GM19463 (cell line): Measurements from ENCODE around the gene KRT28.
"Not testable (repeated sequence)": the region's sequence is repeated elsewhere in the genome, so short reads cannot be mapped to it uniquely, and the experiment has no call there.

ENCODE experiments used
- ATAC-seq: cut with Tn5 transposase; IDR thresholded peaks from one replicate; pipeline ENCODE4 v1.9.1; 2021; ENCODE audit warnings: mild to moderate bottlenecking, moderate library complexity; ENCODE audit not compliant: unreplicated experiment

The KRT28 gene

DNA sequence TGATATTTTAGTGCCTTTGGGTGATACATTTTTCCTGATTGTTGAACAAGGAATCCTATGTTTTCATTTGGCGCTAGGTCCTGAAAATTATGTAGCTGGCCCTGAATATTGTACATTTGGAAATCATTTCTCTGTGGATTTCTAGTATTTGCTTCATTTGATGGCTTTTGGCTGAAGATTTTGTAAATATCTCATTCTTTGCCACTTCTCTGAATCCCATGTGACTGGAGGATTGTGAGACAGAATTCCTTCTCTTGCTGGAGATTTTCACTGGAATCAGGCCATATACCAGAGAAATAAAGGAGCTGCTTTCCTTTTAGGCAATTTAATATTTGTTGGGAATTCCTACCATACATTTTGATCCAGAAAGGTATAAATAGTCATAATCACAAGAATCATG lies 8.6 kb downstream of the KRT28 start:
- ATAC-seq = no peak

DNA sequence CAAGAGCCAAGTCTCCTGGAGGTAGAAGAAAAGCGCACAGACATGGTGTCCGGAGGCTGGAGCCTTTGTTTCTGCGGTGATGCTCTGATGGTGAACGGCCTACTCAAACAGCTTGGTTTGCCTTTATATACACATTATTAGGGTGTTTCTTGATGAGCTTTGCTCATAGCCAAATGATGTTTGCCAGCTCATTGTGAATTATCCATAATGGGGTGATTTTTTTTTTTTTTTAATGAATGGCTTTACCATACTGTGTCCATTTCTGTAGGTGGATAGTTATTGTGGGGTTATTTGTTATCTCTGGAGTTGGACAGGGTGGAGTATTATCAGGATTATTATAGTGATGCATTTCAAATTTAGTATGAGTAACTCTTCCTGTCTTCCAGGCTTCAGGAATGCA lies 17.3 kb downstream of the KRT28 start, which contains the start of gene KRT27:
Gene KRT27 (minus strand): TSS at position 101 of the 400 bp plus-strand sequence. CDS start 57 bp downstream, at position 44.
- ATAC-seq = no peak

DNA sequence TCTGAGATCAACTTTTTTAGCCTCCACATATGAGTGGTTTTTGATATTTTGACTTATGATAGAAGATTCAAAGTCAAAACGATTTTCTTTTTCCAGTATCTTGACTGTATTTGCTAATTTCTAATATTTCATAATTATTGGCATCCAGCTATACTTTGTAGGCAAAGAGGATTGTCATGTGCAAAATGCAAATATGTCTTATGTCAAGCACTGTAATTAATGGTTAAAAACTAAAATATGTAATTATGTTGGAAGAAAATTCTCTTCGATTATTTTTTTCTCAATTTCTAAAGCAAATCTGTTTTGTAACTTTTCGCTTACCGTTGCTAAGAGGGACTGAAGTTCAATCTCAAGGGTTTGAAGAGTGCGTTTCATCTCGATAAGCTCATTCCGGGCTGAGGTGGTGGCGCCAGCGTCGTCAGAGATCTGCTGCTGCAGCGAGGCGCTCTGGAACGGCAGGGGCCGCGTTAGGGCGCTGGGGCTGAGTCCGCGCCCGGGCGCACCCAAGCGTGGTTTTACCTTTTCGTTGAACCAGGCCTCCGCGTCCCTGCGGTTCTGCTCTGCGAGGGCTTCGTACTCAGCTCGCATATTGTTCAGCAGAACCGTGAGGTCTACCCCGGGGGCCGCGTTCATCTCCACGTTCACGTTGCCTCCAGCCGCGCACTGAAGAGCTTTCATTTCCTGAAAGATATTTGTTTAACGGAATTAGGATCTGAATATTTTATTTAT lies 20.4 kb downstream of the KRT28 start:
- ATAC-seq = no peak

DNA sequence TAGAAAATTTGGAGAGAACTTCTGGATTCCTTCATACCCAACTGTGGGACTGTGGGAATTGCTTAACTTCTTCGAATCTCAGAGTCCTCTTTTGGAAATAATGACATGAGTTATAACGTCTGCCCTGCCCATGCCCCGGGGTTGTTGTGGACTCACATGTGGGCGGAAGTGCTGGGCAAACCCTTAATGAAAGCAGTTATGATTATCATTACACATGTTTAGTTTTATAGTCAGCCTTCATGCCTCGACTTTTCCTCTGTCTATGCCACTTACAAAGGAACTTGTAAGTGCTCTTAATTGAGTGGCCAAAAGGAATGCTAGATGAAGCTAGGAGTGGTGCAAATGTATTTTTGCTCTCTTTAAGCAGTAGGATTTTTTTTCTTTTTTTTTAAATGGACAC lies 21.3 kb downstream of the KRT28 start:
- no peak for ATAC-seq

DNA sequence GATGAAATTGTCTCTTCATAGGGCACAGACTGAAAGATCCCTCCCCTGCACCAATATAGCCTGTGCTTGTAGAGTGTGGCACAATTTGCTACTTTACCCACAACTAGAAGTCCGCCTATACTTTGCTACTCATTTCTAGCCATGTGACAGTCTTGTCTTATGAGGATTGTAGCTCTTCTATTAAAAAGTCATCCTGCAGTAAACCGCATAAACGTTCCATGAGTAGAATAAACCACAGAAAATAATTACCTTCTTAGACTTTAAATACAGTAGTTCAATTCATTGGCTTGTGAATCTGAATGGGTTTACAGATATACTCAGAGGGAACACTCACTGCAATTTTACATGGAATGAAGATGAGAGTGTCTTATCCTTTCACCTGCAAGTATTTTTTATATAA lies 21.8 kb downstream of the KRT28 start:
- ATAC-seq = no peak

DNA sequence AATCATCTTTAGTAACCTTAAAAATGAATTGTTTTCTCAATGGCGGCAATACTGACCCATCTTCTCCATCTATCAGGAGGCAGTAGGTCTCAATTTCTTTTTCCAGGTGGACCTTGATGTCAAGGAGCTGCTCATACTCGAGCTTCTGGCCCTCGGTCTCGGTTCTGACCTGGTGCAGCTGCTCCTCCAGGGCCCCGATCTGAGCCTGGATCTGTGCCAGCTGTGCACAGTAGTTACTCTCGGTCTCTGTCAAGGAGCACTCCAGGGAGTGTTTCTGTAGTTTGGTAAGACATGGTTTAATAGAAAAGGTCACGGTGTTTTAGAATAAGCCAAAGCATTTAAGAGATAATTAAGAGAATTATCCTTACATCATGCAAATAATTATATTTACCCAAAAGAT lies 22.3 kb downstream of the KRT28 start:
- ATAC-seq = no peak

DNA sequence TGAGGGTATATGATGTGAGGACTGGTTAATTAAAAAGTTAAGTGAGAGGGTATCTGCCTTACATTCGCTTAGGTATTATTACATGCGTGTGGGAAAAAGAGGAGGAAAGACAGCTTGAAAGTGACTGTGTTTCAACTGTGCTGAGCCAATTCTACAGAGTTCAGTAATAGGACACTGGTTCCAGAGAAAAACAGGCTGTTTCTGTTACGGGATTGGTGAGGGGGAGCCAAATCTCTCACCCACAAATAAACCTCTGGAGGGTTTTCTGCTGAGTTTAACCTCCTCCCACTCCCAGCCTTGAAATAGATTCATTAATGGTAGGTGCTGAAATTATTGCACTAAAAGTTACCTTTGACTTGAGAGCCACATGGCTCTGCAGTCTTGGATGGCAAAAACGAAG lies 23.8 kb downstream of the KRT28 start:
- no peak for ATAC-seq

DNA sequence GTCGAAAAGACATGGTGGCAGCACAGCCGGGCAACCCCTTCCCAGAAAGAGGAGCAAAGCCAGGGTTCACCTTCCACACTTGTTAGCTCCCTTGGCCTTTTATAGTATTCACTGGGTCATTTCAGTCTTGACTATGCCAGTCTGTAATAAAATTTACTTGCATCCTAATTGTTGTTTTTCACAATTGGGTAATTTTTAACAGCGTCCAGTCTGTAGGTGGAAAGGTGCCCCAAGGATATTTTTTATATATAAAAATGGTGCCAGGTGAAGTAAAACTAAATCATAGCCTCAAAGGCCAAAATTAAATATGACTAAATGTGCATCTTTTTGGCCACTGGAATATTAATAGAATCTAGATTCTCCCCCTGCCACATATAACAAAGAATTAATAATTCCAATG lies 27.7 kb downstream of the KRT28 start, which contains the start of gene KRT26:
Gene KRT26 (minus strand): TSS at position 101 of the 400 bp plus-strand sequence. CDS start 88 bp downstream, at position 13.
- ATAC-seq = no peak

DNA sequence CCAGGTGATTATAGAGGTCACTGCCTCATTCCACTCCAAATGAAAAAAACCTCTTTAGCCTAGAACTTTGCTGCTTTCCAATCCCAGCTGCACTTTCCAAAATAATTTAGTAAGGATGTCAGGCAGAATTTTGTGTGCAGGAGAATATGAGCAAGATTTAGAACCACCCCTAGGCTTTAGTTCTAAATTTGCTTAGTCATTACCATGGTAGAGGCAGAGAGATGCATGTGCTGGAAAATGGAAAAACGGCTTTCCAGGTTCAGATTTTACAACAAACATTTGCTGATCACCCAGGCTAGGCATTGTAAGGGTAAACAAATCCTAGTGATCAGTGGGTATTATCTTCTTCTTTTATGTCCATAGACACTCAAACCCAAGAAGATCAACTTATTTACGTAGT lies 34.1 kb downstream of the KRT28 start:
- ATAC-seq = no peak

DNA sequence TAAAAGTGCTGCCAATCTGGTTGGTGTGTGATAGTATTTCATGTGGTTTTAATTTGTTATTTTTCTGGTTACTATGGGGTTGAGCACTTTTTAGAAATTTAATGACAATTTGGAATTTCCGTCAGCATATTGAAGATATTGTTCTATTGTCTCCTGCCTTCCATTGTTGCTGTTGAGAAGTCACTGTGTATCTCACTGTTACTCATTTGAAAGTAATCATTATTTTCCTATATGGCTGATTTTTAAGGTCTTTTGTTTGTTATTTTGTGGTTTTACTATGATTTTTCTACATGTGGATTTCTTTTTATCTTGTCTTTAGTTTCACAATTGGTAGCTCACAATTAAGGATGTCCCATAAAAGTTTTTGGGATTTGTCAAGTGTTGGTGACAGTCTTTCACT lies 36.0 kb downstream of the KRT28 start:
- no peak for ATAC-seq

DNA sequence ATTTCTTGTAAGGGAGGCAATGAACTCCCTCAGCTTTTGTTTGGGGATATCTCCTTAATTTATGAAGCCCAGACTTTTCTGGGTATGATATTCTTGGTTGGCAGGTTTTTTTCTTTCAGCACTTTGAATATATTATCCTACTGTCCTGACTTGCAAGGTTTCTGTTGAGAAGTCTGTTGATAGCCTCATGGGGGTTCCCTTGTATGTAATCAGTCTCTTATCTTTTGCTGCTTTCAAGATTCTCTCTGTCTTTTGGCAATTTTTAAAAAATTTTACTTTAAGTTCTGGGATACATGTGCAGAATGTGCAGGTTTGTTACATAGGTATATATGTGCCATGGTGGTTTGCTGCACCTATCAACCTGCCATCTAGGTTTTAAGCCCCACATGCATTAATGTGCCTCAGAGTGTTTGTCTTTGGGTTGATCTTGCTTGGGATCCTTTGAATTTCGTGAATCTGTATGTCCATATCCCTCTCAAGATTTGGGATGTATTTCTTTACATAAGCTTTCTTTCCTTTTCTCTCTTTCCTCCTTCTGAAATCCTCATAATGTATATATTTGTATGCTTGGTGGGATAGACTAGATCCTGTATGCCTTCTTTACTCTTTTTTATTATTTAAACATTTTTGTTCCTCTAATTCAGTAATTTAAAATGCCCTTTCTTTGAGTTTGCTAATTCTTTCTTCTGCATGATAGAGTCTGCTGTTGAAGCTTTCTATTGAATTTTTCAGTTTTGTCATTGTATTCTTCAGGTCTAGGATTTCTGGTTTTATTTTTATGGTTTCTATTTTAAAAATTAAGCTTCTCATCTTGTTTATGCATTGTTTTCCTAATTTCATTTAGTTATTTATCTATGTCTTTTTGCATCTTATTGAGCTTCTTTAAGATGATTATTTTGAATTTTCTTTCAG lies 39.4 kb downstream of the KRT28 start:
- no peak for ATAC-seq

DNA sequence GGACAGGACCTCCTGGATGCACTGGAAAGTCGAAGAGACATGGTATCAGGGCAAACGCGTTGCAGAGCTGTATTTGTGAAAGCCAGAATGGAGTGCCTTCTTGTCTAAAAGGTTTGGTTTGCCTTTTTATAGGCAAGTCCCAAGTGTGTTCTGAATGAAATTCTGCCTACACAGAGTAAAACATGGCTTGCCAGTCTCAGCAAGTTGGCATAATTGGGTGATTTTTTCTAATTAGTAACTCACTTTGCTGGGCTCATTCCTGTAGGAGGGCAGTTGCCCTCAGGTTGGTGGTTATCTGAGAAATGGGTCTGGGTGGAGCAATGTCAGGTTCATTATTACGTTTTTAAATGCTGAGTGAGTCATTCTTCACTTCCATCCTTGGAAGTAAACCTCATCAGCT lies 44.5 kb downstream of the KRT28 start, which contains the start of gene KRT25:
Gene KRT25 (minus strand): TSS at position 101 of the 400 bp plus-strand sequence. CDS start 60 bp downstream, at position 41.
- no peak for ATAC-seq

DNA sequence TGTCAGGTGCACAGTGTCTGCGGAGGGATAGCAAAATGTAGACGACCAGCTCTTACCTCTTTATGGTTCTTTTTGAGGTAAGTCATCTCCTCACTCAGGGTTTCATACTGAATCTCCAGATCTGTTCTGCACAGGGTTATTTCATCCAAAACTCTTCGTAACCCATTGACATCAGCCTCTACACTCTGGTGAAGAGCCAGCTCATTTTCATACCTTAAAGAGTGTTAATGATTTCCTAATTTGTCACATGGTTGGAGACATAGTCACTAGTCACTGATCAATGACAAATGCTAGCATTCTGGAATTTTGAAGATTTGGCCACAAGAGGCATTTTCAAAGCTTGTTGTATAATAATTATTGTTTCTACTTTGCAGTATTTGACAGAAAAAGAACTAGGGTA lies 46.0 kb downstream of the KRT28 start:
- ATAC-seq = no peak

DNA sequence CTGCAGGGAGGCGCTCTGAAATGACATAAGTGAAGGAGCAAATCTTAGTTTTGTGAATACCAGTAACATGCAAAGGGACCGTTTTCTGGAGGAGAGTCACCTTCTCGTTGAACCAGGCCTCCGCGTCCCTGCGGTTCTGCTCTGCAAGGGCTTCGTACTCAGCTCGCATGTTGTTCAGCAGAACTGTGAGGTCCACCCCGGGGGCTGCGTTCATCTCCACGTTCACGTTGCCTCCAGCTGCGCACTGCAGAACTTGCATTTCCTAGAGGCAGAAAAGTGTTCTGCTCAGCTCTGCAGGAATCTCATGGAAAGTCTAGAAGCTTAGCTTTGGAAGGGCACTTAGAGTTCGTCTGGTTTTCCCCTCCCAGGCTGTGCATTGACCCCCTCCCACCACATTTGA lies 48.7 kb downstream of the KRT28 start:
- no peak for ATAC-seq

DNA sequence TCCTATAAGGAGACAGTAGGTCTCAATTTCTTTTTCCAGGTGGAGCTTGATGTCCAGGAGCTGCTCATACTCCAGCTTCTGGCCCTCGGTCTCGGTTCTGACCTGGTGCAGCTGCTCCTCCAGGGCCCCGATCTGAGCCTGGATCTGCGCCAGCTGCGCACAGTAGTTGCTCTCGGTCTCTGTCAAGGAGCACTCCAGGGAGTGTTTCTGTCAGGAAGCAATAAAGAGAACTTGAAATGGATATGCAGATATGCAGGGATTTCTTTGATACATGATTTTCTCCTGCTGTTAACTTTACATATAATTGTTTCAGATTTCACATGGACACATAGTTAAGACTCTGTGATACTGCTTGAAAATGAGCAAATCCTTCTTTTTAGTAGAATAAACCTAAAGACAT lies 49.4 kb downstream of the KRT28 start:
- ATAC-seq = no peak

DNA sequence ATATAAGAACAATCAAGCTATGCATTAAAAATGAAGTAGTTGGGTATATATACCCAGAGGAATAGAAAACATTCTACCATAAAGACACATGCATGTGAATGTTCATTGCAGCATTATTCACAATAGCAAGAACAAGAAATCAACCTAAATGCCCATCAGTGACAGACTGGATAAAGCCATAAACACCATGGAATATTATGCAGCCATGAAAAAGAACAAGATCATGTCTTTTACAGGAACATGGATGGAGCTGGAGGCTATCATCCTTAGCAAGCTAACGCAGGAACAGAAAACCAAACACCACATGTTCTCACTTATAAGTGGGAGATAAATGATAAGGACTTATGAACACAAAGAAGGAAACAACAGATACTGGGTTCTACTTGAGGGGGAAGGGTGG lies 51.1 kb downstream of the KRT28 start:
- ATAC-seq = not testable (repeated sequence)
